GM12872 (cell line): ENCODE data around the gene VSTM2L.

Source experiments
- CTCF ChIP-seq: IDR thresholded peaks from 3 replicates; pipeline ENCODE4 v1.5.1; 2011; ENCODE audit warnings: low read depth, mild to moderate bottlenecking, low read length, moderate library complexity; ENCODE audit not compliant: insufficient read depth

Gene VSTM2L

GRCh38 chr20:37914367-37914671, 11.4 kb downstream of the VSTM2L start:
- no peak for TF ChIP-seq CTCF

DNA sequence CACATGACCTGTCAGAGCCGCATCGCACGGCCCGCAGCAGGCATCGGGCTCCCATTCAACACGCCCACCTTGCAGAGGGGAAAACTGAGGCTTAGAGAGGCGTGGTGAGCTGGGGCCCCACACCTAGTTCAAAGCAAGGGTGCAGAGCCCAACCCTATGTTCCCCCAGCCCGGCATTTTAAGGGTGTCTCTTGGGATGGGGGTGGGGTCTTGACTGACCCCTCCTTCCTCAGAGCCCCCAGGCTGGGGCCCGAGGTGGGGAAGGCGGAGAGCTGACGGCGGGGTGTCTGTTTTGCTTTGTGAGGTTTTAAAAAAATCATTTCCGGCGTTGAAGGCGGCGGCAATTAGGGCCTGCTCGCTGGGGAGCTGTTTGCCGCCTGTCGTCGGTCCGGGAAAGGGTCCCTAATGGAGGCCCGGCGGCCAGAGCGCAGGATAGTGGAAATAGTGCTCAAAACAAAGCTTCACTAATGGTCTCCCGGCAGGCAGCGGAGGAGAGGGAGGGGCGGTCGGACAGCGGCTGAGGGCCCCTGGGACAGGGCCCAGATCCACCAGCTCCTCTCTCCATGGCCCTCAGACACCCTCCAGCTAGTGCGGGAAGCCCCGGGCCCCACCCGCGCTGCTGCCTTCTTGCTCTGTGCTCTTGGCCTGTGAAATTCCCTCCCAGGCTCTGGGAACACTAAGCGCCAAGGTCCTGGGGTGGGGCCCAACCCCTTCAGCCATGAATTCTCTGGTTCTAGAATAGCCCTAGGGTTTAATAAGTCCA, 11.9 kb downstream of the VSTM2L start:
- no peak for TF ChIP-seq CTCF

DNA sequence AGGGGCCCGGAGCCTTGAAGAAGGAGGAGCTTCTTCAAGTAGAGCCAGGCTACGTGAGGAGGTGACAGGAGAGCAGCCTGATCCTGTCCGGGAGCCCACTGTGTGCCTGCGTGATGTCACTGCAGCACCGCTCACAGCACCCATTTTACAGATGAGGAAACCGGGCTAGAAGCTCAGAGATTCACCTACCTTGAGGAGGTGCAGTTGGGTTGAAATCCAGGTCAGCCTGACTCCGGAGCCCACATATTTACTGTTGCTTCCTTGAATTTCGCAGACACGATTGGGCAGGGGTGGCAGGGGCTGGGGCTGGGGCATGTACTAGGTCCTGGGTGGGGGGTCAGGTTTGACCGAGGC, 12.5 kb downstream of the VSTM2L start:
- TF ChIP-seq CTCF: no peak

- no peak for TF ChIP-seq CTCF
Observed at GRCh38 chr20:37915800-37916570, 13.1 kb downstream of the VSTM2L start.

- no peak for TF ChIP-seq CTCF
Observed at GRCh38 chr20:37917461-37917860, 14.5 kb downstream of the VSTM2L start.

DNA sequence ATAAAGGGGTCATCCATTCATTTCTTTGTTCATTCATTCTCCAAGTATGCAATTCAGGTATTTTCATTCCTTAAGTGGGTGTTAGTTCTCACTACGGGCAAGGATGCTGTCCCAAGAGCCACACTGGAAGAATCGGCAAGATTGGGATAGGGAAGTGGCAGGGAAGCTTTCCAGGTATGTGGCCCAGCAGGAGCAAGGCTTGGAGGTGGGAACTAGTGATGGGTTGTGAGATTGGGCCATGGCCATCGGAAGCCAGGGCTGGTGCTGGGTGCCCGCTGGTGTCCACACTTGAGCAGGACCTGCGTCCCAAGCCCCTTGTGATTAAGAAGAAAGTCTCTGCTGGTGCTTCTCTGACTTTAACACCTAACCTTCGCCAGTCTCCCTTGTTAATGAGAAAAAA, 15.1 kb downstream of the VSTM2L start:
- TF ChIP-seq CTCF: no peak

DNA sequence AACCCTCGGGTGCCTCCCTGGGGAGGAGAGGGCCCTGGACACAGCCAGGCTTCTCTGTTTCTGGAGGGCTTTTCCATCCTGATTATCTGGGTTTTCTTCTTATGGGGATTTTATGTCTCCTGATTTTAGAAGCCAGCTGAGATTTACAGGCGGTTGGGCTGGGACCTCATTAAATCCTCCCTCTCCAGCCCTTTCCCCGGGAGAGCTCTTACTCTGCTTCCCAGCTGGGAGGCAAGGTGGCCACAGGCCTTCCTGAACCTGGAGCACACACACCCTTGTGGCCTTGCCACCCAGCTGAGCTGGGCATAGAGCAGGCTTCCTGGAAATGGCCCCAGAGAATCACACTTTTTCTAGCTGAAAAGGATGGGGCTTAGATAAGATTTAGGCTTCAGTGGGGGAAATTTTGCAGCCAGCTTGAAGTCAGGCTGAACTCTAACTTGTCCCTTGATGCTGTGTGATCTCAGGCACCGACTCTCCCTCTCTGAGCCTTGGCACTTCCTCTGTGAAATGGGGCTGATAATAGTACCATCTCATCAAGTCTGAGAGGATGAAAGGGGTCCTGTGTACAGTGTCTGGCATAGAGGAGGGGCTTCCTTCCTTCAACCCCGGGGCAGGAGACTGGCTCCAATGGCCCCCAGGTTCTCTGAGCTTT, 16.6 kb downstream of the VSTM2L start:
- TF ChIP-seq CTCF: no peak
